ENCODE results near the gene MGAT5.
A peak's percentile ranks its signal among the peaks of the same experiment; 100 is the strongest.

The MGAT5 gene

DNA sequence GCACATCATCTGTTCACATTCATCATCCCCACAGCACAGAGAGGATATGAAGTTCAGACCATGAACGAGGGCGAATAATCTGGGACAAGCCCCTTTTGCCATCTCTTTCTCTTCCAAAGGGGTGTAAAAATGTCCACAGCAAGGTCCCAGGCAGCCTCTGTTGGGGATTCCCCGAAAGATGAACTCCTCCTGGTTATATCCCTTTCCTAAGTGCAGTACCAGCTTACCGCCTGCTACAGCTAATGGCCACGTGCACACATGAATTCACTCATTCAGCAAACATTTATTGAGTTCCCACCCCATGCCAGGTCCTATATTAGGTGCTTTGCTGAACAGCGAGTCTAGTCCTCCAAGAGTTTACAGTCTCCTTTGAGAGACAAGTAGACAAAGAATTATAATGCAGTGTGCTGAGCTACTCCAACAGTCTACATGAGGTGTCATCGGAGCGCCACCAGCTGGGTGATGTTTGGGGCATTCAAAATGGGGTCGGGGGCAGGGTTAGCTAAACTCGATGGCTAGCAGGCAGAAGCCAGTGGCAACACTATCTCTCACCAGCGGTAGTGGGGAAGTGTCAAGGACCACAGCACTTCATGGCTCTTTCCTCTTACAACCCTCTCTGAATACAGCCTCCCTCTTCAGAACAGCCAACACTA, 236.0 kb downstream of the MGAT5 start:
- no peak for DNase-seq

DNA sequence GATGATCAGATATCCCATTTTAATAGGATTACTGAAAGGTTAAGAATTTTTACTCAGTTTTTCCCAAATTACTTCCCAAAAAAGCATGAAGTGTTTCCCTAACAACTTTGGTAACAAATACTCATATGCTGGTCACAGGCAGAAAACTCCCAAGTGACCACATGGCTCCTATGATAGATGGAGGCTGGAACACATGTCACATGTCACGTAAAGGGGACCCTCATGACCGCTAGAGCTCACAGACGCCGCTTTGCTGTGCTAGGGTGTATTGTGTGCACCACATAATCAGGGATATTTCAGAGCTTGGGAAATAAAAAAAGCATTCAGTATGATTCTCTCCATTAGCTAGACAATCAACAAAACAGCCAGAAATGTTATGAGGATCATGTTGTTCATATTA, 236.7 kb downstream of the MGAT5 start:
- no peak for DNase-seq

DNA sequence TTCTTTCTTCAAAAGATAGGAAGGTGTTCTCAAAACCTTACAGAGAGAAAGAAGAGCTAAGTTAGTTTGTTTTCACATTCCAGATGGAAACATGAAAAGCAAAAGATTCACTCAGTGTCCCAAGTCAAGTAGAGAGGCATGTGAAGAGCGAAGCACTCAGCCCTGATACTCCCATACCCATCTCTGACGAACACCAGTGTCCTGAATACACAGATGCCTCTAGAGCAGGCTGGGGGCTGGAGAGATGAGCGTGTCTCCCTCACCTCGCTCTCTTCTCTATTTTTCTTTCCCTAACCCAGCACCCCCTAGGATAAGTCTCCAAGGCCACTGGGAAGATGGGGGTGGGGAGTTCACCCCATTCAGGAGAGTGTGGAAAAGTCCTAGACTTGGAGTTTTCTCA, 237.2 kb downstream of the MGAT5 start:
- no peak for DNase-seq

DNA sequence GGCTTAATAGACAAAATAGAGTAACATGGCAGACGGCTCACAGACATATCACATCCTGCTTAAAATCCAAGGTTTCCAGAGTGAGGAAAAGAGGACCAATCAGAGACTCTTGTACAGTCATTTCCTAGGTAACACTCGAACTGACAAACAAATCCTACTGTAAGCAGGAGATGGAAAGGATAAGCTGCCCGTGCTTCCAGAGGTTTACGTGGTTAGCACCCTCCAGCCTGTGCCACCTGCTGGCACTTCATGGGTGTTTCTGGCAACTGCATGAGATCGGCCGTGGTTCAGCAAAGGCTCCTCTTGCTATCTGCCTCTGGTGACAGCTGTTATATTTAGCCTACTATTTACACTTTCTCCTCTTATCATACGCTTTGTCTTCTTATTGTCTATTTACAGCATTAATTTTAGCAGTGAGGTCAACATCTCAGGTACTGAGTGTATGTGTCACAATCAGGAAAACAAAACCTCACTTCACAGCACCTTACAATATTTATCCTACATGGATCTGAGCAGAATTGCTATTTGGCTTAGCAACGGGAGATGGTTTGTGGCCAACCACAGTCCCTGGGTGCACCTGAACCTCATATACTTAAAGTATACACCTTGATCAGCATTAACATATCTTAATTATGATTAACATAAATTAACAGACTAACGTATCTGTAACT, 238.0 kb downstream of the MGAT5 start:
- DNase-seq: peak; percentile 83

DNA sequence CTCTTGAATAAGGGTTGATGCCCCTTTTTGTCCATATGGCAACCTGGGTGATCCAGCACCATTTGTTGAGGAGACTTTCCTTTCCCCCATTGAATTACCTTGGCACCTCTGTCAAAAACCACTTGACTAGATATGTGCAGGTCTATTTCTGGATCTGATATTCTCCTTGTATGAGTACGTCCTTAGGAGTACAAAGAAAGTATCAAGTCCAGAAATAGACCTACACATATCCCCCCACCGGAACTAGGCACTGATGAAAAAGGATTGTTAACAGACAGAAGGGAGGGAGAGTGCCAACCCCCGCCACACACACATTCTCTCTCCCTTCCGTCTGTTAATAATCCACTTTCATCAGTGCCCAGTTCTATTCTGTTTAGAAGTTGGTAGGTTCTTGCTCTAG, 239.9 kb downstream of the MGAT5 start:
- no peak for DNase-seq

DNA sequence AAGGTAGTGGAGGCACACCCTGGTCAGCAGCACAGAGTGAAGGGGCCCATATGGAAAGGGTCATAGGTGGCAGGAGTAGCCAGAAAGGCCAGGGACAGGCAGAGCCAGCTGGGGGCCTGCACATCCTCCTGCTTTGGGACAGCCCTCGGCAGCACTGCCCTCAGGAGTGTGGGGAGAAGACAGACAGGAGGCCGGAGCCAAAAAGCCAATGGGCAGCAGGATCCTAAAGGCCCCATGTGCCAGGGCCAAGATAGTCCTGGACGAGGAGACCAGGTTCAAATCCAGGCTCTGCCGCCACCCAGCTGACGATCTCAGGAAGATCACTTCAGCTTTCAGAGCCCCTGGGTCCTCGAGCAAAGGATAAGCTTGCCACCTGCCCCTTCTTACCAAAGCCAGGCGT, 244.8 kb downstream of the MGAT5 start:
- DNase-seq: no peak

DNA sequence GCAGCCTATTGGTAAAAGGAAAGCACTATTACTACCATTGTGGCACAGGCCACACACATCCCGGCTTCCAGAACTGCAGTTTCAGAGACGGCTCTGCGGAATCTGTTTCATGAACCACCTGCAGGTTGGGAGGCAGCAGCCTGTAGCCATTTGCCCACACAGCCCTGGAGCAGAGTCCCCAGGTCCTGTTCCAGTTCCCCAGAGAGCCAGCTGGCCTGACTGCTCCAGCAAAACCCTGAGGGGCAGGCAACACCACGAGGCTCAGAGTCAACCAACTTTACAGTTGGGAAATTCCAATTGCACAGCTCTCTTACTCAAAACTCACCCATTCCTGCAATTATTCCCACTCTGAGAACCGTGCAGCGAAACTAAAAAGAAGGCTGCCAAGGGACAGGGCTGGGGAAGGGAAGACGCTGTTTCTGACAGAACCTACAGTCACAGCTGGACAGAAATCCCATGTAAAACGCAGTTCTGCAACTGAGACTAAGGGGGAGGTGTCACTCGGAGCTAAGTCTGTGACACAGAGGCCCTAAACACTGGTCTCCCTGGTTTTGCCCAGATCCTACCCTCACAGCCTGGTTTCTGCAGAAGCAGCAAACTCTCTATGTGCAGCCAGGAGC, 245.5 kb downstream of the MGAT5 start:
- DNase-seq: no peak

DNA sequence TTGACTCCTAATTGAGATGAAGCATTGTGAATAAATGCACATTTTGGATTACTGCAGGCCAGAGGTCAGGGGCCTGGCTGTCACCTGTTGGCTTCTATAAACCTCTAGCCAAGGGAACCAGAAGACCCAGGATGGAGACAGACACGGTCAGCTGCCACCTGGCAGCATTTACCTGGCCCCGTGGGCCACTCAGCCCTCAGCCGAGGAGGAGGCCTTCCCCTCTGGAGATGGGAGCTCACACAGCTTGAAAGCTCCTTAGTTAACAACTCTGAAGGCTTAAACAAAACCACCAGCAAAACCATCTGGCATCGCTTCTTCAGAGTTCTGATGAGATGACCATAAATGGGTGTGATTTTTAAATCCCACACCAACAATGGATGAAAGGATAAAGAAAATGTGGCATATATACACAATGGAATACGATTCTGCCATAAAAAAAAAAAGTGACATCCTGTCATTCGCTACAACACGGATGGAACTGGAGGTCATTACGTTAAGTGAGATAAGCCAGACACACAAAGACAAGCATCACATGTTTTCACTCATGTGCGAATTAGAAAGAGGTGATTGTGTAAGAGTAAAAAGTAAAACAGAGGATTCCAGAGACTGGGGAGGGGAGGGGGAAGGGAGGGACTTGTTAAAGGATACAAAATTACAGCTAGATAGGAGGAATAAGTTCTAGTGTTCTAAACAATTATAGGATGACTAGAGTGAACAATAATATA, 246.5 kb downstream of the MGAT5 start:
- no peak for DNase-seq

DNA sequence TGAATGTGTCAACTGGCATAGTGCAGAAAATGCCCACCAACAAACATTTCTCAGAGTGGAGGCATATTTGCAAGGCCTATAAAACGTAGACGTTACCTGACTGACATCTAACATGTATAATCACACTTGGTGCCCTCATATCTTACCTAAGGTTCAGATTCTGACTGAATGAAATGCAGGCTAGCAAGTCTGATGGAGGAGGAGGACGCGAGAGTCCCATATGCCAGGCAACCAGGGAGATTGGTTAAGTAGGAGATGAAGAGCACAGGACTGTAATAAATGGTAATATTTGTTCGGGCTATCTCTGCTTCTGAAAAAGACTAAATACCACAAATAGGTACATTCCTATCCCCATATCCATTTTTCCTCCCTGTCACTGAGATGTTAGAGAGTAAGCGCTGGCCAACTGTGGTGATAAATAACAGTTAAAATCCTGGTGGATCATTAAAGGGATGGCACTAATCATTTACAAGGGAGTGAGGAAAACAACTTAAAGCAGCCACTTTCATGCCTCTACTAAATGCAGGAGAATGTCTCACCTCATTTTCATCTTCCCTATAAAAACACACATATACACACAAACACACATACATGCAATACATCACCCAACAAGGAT, 247.7 kb downstream of the MGAT5 start:
- no peak for DNase-seq

DNA sequence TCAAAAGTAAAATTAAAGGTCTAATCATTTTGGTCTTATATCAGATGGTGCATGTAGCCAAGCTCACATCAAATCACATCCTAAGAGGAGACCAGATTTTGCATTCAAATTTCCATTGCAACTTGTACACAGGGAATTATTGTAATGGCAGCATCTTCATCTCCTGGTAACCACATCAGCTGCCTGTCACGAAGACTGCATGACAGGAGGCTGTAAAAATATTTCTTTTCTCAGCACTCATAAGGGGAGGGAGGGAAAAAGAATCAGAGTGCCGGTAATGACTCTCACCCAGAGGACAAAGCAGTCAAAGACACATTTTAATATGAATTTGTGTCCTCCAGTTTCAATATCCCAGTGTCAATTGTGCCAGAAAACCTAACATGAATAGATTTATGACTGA, 248.2 kb downstream of the MGAT5 start:
- no peak for DNase-seq

All from NCI-H1092 (cell line).